Right lobe of liver (tissue), 4 donors: Measurements from ENCODE around the gene CARNS1.

Source experiments
- CTCF ChIP-seq, 4 donors: fragments of 200-600 bp in 3 of 4; fragments of 450-650 bp in 1 of 4; IDR thresholded peaks; one replicate each; pipeline versions ENCODE4 v1.5.1 to v1.8.0; 2016 to 2022; ENCODE audit warnings: antibody characterized with exemption in 4 of 4, mild to moderate bottlenecking in 2 of 4
- POLR2A ChIP-seq: fragments of 450-650 bp; IDR thresholded peaks from one replicate; pipeline ENCODE4 v1.6.1; 2017; ENCODE audit warnings: antibody characterized with exemption, mild to moderate bottlenecking
- donor health status: DM: no; HTN: no; CAD: no.
- donor health status: DM: no; HTN: no; CAD: no.
- donor health status: DM: no; HTN: yes; CAD: no.

DNA sequence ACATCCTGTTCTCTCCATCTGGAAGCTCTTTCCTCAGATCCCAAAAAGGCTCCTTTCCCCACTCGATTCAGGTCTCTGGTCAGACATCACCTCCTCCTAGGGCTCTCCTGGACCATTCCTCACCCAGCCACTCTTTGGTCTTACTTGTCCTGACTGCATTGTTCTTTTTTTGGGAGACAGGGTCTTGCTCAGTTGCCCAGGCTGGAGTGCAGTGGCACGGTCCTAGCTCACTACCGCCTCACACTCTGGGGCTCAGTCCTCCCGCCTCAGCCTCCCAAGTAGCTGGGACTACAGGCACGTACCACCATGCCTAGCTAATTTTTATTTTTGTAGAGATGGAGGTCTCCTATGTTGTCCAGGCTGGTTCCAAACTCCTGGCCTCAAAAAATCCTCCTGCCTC lies 30.0 kb downstream of the CARNS1 start:
- TF ChIP-seq CTCF (IDR thresholded peaks at IDR 0.05) (no peak), POLR2A (no peak)
